Measurements from ENCODE around the gene RNF41. TPM values are rescaled to one million over a fixed set of nuclear protein-coding genes. Genes with fewer than 3 reads are reported as not detected.

RNF41 gene
- total and polyA plus RNA-seq, 2 of the 13 experiments (the other 11 are each of a cell fraction or from before 2014, with no cell fraction given): 27.1 to 39.4 TPM

GRCh38 chr12:56266693-56267442 is 45.1 kb upstream of the RNF41 start, which contains the start of gene COQ10A (continued):
- TF ChIP-seq SMARCC2 (IDR thresholded peaks at IDR 0.05) (no peak), JUND (CRISPR knock-in tag; IDR thresholded peaks at IDR 0.05) (no peak), KLF11 (CRISPR knock-in tag; IDR thresholded peaks at IDR 0.05) (no peak; the same call in 1 of the 2 replicates), TCF7L2 (IDR thresholded peaks at IDR 0.05; ENCODE audit: low read depth, low read length) (no peak), FOXK2 (IDR thresholded peaks at IDR 0.05) (no peak), SIX4 (CRISPR knock-in tag; IDR thresholded peaks at IDR 0.05) (0 out of 2 replicates have a peak, but pooled peaks have one; percentile 48), ZMYM4 (CRISPR knock-in tag; IDR thresholded peaks at IDR 0.05) (peak; percentile 61), ZNF737 (CRISPR knock-in tag; IDR thresholded peaks at IDR 0.05; ENCODE audit: borderline replicate concordance) (no peak), ZSCAN20 (CRISPR knock-in tag; IDR thresholded peaks at IDR 0.05; ENCODE audit: borderline replicate concordance) (no peak), ZFP37 (CRISPR knock-in tag; IDR thresholded peaks at IDR 0.05; ENCODE audit: borderline replicate concordance) (no peak), ASH2L (IDR thresholded peaks at IDR 0.05; ENCODE audit: insufficient read length, low read depth, low read length) (peak; percentile 86), POGZ (CRISPR knock-in tag; IDR thresholded peaks at IDR 0.05) (no peak), KLF9 (CRISPR knock-in tag; IDR thresholded peaks at IDR 0.05; ENCODE audit: low read depth) (no peak), ZNF510 (CRISPR knock-in tag; IDR thresholded peaks at IDR 0.05; ENCODE audit: low read depth) (0 out of 2 replicates have a peak, but pooled peaks have one; percentile 52), ZNF644 (CRISPR knock-in tag; IDR thresholded peaks at IDR 0.05; ENCODE audit: low read depth) (peak; percentile 28; the same call in 1 of the 2 replicates), THRA (CRISPR knock-in tag; IDR thresholded peaks at IDR 0.05; ENCODE audit: borderline replicate concordance) (peak; percentile 87), HOXA7 (CRISPR knock-in tag; IDR thresholded peaks at IDR 0.05) (no peak), ZNF552 (CRISPR knock-in tag; IDR thresholded peaks at IDR 0.05; ENCODE audit: borderline replicate concordance) (no peak), MYNN (CRISPR knock-in tag; IDR thresholded peaks at IDR 0.05; ENCODE audit: low read depth) (no peak), CERS6 (CRISPR knock-in tag; IDR thresholded peaks at IDR 0.05) (no peak)
- TF ChIP-seq, protein P1, sequence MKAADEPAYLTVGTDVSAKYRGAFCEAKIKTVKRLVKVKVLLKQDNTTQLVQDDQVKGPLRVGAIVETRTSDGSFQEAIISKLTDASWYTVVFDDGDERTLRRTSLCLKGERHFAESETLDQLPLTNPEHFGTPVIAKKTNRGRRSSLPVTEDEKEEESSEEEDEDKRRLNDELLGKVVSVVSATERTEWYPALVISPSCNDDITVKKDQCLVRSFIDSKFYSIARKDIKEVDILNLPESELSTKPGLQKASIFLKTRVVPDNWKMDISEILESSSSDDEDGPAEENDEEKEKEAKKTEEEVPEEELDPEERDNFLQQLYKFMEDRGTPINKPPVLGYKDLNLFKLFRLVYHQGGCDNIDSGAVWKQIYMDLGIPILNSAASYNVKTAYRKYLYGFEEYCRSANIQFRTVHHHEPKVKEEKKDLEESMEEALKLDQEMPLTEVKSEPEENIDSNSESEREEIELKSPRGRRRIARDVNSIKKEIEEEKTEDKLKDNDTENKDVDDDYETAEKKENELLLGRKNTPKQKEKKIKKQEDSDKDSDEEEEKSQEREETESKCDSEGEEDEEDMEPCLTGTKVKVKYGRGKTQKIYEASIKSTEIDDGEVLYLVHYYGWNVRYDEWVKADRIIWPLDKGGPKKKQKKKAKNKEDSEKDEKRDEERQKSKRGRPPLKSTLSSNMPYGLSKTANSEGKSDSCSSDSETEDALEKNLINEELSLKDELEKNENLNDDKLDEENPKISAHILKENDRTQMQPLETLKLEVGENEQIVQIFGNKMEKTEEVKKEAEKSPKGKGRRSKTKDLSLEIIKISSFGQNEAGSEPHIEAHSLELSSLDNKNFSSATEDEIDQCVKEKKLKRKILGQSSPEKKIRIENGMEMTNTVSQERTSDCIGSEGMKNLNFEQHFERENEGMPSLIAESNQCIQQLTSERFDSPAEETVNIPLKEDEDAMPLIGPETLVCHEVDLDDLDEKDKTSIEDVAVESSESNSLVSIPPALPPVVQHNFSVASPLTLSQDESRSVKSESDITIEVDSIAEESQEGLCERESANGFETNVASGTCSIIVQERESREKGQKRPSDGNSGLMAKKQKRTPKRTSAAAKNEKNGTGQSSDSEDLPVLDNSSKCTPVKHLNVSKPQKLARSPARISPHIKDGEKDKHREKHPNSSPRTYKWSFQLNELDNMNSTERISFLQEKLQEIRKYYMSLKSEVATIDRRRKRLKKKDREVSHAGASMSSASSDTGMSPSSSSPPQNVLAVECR (CRISPR knock-in tag; IDR thresholded peaks at IDR 0.05; ENCODE audit: borderline replicate concordance): peak; percentile 94
- TF ChIP-seq, protein P2, sequence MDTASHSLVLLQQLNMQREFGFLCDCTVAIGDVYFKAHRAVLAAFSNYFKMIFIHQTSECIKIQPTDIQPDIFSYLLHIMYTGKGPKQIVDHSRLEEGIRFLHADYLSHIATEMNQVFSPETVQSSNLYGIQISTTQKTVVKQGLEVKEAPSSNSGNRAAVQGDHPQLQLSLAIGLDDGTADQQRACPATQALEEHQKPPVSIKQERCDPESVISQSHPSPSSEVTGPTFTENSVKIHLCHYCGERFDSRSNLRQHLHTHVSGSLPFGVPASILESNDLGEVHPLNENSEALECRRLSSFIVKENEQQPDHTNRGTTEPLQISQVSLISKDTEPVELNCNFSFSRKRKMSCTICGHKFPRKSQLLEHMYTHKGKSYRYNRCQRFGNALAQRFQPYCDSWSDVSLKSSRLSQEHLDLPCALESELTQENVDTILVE (CRISPR knock-in tag; IDR thresholded peaks at IDR 0.05): peak; percentile 42; the same call in 1 of the 2 replicates

All from HepG2 (cell line).